Ascending aorta (tissue), 2 donors: ENCODE measurements around the gene EEF1A2. TPM values are rescaled to one million over a fixed set of nuclear protein-coding genes. Genes with fewer than 3 reads are reported as not detected.

ENCODE experiments used
- DNase-seq, 2 donors: peaks; one replicate each; pipeline ENCODE4 v3.0.0-alpha.2; 2019; ENCODE audit warnings: low spot score in 2 of 2
- H3K27ac ChIP-seq, 2 donors: fragments of 200-600 bp; sonication (generic); one replicate each; pipeline ENCODE4 v1.5.1; 2016 to 2017; ENCODE audit warnings: mild to moderate bottlenecking in 1 of 2
- H3K27me3 ChIP-seq: fragments of 200-600 bp; sonication (generic); one replicate; pipeline ENCODE4 v1.5.1; 2017
- H3K36me3 ChIP-seq, 2 donors: fragments of 200-600 bp; sonication (generic); one replicate each; pipeline ENCODE4 v1.5.1; 2016
- H3K4me1 ChIP-seq, 2 donors: fragments of 200-600 bp; sonication (generic); one replicate each; pipeline ENCODE4 v1.5.1; 2016 to 2017; ENCODE audit warnings: mild to moderate bottlenecking in 1 of 2
- H3K4me3 ChIP-seq, 2 donors: fragments of 200-600 bp; sonication (generic); one replicate each; pipeline ENCODE4 v1.5.1; 2016 to 2017; ENCODE audit warnings: mild to moderate bottlenecking in 1 of 2
- H3K9me3 ChIP-seq, 2 donors: fragments of 200-600 bp; sonication (generic); one replicate each; pipeline ENCODE4 v1.5.1; 2016
- CTCF ChIP-seq, 3 experiments: fragments of 200-600 bp in 2 of 3; fragments of 450-650 bp in 1 of 3; sonication (generic) in 2 of 3; IDR thresholded peaks; one replicate each; pipeline ENCODE4 v1.5.1; 2016 to 2019; ENCODE audit warnings: antibody characterized with exemption in 3 of 3, mild to moderate bottlenecking in 1 of 3, moderate library complexity in 1 of 3
- intact Hi-C: fragments of 100-400 bp; cut with DNase I; formaldehyde crosslinking; loops from one replicate; pipeline ENCODE4 v1.15.1; 2023
- total RNA-seq: library from RNA; depleted of rRNA; stranded (reverse); fragments of >200 nt; gene quantifications from one replicate; pipeline ENCODE4 v1.1.0, GENCODE V29; 2016

EEF1A2 gene
- total RNA-seq, 1 donor from 2014 or later: 1.1 TPM

- peaks cover 0 to 11% of the 10 kb centered on the region in 2 donors for H3K9me3 ChIP-seq
- TF ChIP-seq CTCF (IDR thresholded peaks at IDR 0.05): no peak
- no peak overlapping the region for H3K27ac ChIP-seq
- H3K4me1 ChIP-seq: no peaks in the 10 kb centered on the region
- no peak overlapping the region for H3K4me3 ChIP-seq
- H3K36me3 ChIP-seq: no peaks in the 10 kb centered on the region
- H3K27me3 ChIP-seq: no peaks in the 10 kb centered on the region
- intact Hi-C loops: no loop called here
- DNase-seq: no peak
Observed at GRCh38 chr20:63508072-63508768, 9.3 kb upstream of the EEF1A2 start.

- H3K9me3 ChIP-seq: peaks cover 0 to 11% of the 10 kb centered on the region in 2 donors
- intact Hi-C loops: no loop called here
- H3K27me3 ChIP-seq: no peaks in the 10 kb centered on the region
Observed at GRCh38 chr20:63507083-63507743, 8.3 kb upstream of the EEF1A2 start.

GRCh38 chr20:63505723-63506122, 6.8 kb upstream of the EEF1A2 start:
- Histone ChIP-seq H3K9me3 (peaks cover 0 to 11% of the 10 kb centered on the region in 2 donors), H3K4me1 (no peaks in the 10 kb centered on the region), H3K4me3 (no peak overlapping the region), H3K36me3 (no peaks in the 10 kb centered on the region), H3K27ac (no peak overlapping the region), H3K27me3 (no peaks in the 10 kb centered on the region)
- intact Hi-C loops: no loop called here
- TF ChIP-seq CTCF (IDR thresholded peaks at IDR 0.05): no peak
- no peak for DNase-seq

More at GRCh38 chr20:63507083-63507743, 8.3 kb upstream of the EEF1A2 start:
- H3K4me1 ChIP-seq: no peaks in the 10 kb centered on the region
- no peak for TF ChIP-seq CTCF (IDR thresholded peaks at IDR 0.05)
- no peak overlapping the region for H3K27ac ChIP-seq
- no peak for DNase-seq
- H3K36me3 ChIP-seq: no peaks in the 10 kb centered on the region
- H3K4me3 ChIP-seq: no peak overlapping the region

- DNase-seq: no peak
- intact Hi-C loops: no loop called here
- Histone ChIP-seq H3K4me1 (no peaks in the 10 kb centered on the region), H3K27ac (no peak overlapping the region), H3K9me3 (peaks cover 0 to 11% of the 10 kb centered on the region in 2 donors), H3K36me3 (no peaks in the 10 kb centered on the region), H3K4me3 (no peak overlapping the region), H3K27me3 (peaks cover under 1% of the 10 kb centered on the region)
- no peak for TF ChIP-seq CTCF (IDR thresholded peaks at IDR 0.05)
Observed at GRCh38 chr20:63505281-63505680, 6.4 kb upstream of the EEF1A2 start.

- Histone ChIP-seq H3K9me3 (peaks cover 0 to 11% of the 10 kb centered on the region in 2 donors), H3K4me1 (no peaks in the 10 kb centered on the region), H3K36me3 (no peaks in the 10 kb centered on the region), H3K27me3 (peaks cover 4% of the 10 kb centered on the region), H3K27ac (no peak overlapping the region), H3K4me3 (no peak overlapping the region)
- no peak for DNase-seq
- intact Hi-C loops: no loop called here
- no peak for TF ChIP-seq CTCF (IDR thresholded peaks at IDR 0.05)
Observed at GRCh38 chr20:63504642-63505041, 5.8 kb upstream of the EEF1A2 start.
